ENCODE results near the gene VANGL1. TPM values are rescaled to one million over a fixed set of nuclear protein-coding genes. Genes with fewer than 3 reads are reported as not detected.

Gene VANGL1
- total RNA-seq, 1 experiment from 2014 or later: 23.1 TPM

DNA sequence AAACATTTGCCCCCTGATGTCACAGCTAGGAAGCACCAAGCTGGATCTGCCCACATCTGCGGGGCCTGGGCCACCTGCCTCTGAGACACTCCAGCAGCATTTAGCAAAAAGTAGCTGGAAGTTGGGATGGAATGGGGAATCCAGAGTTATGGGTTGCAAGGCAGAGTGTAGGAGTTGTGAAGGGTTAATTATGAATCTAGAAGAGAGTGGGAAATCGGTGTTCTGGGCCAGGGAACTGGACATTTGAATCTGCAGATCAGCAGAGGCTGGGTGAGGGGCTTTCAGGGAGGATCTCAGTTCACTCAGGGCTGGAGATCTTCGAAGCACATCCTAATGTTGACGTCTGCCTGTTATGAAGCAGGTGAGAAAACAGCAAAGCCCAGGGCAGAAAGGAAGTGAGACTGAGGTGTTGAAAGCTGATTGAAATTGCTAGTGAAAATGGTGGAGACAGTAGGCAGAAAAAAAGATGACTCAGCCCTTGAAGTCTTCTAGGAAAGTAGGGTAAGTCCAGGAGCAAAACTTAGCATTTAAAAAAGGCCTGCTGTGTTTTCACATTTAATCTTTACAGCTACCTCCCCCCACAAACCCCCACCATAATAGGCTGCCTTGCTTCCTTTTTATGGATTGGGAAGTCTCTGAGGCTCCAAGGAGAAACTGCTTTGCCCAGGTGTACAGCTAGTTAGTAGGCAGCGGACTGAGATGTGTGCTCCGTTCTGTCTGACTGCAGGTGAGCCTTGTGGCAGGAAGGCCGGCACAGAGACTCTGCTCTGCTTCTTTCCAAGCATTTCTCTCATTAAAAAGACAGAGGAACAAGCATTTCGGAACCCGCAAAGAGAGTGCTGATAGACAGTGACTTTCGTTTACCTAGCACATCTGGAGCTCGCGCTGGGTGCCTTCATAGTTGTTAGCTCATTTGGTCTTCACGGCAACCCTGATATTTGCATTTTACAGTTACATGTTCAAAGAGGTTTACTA lies 7.2 kb downstream of the VANGL1 start:
- peaks cover 14% of the 10 kb centered on the region for H3K4me1 ChIP-seq (ENCODE audit: insufficient read depth, low read length)
- DNase-seq (no peak), ATAC-seq (no peak)
- no TSS peak for BruUV-seq (replicated peaks)
- CTCF ChIA-PET: no interaction called here
- TF ChIP-seq EZH2phosphoT487 (IDR thresholded peaks at IDR 0.05; ENCODE audit: borderline replicate concordance, low read length) (no peak), EZH2 (IDR thresholded peaks at IDR 0.05; ENCODE audit: low read length, unreplicated experiment) (no peak)
- TF ChIP-seq, protein P1, sequence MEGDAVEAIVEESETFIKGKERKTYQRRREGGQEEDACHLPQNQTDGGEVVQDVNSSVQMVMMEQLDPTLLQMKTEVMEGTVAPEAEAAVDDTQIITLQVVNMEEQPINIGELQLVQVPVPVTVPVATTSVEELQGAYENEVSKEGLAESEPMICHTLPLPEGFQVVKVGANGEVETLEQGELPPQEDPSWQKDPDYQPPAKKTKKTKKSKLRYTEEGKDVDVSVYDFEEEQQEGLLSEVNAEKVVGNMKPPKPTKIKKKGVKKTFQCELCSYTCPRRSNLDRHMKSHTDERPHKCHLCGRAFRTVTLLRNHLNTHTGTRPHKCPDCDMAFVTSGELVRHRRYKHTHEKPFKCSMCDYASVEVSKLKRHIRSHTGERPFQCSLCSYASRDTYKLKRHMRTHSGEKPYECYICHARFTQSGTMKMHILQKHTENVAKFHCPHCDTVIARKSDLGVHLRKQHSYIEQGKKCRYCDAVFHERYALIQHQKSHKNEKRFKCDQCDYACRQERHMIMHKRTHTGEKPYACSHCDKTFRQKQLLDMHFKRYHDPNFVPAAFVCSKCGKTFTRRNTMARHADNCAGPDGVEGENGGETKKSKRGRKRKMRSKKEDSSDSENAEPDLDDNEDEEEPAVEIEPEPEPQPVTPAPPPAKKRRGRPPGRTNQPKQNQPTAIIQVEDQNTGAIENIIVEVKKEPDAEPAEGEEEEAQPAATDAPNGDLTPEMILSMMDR (conservative IDR thresholded peaks at IDR 0.05; ENCODE audit: low read depth, low read length): no peak
- no peaks in the 10 kb centered on the region for H3K9me3 ChIP-seq (ENCODE audit: low read length)
- H3K9ac ChIP-seq (ENCODE audit: low read length): no peak overlapping the region
- POLR2A ChIA-PET (ENCODE audit: unreplicated experiment): no interaction called here
- intact Hi-C loops (cut with micrococcal nuclease): no loop called here
- H3K9me2 ChIP-seq (replicated peaks; ENCODE audit: low read length): no peaks in the 10 kb centered on the region
- no peak overlapping the region for H3K27ac ChIP-seq (ENCODE audit: low read length)
- H3K36me3 ChIP-seq (ENCODE audit: low read depth, low read length): peaks cover 14% of the 10 kb centered on the region; the same call in 1 of the 2 replicates
- H4K20me1 ChIP-seq (ENCODE audit: low read length): peaks cover 26% of the 10 kb centered on the region; the same call in 1 of the 2 replicates
- H3K27me3 ChIP-seq (ENCODE audit: low read length): no peaks in the 10 kb centered on the region
- H3K4me2 ChIP-seq (ENCODE audit: low read length): no peak overlapping the region
- no peak overlapping the region for H3K4me3 ChIP-seq (ENCODE audit: low read length)
- peaks cover 80% of the 10 kb centered on the region for H3K79me2 ChIP-seq (ENCODE audit: low read length)
- H3F3A ChIP-seq (ENCODE audit: low read length, unreplicated experiment): no peaks in the 10 kb centered on the region
- no peak overlapping the region for H2AFZ ChIP-seq (ENCODE audit: low read length)

DNA sequence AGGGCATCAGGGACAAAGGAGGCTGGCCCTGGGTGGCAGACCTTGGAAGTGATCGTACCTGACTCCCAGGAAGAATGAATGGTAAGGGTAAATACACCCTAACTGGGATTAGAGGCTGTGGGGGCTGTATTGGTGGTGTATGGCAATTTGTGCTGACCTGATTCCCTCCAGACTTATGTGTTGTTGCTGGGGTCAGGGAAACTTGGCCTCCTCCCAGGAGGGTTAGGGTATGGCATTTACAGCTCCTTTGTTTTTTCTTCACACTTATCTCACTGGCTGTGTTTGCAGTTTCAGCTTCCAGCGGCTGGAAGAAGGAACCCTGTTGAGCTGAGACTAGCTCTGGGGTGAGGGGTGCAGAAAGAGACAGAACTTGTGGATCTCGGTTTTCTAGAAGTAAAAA lies 8.2 kb downstream of the VANGL1 start:
- intact Hi-C loops (cut with micrococcal nuclease): no loop called here
- H3K4me2 ChIP-seq (ENCODE audit: low read length): no peak overlapping the region
- TF ChIP-seq, protein P1 (conservative IDR thresholded peaks at IDR 0.05; ENCODE audit: low read depth, low read length): no peak
- TF ChIP-seq EZH2phosphoT487 (IDR thresholded peaks at IDR 0.05; ENCODE audit: borderline replicate concordance, low read length) (no peak), EZH2 (IDR thresholded peaks at IDR 0.05; ENCODE audit: low read length, unreplicated experiment) (no peak)
- no peak overlapping the region for H3K9ac ChIP-seq (ENCODE audit: low read length)
- peaks cover 10% of the 10 kb centered on the region; the same call in 1 of the 2 replicates for H3K4me1 ChIP-seq (ENCODE audit: insufficient read depth, low read length)
- no peak overlapping the region for H2AFZ ChIP-seq (ENCODE audit: low read length)
- H3K4me3 ChIP-seq (ENCODE audit: low read length): no peak overlapping the region
- no TSS peak for BruUV-seq (replicated peaks)
- peaks cover 19% of the 10 kb centered on the region; the same call in 1 of the 2 replicates for H4K20me1 ChIP-seq (ENCODE audit: low read length)
- H3K36me3 ChIP-seq (ENCODE audit: low read depth, low read length): peaks cover 15% of the 10 kb centered on the region; the same call in 1 of the 2 replicates
- DNase-seq (no peak), ATAC-seq (no peak)
- POLR2A ChIA-PET (ENCODE audit: unreplicated experiment): interaction anchor here (0.7 kb wide), 1 partner anchor 97 kb away, joined by 3 read pairs; no protein-coding TSS in a partner anchor
- H3F3A ChIP-seq (ENCODE audit: low read length, unreplicated experiment): no peaks in the 10 kb centered on the region
- CTCF ChIA-PET: interaction anchor here (0.7 kb wide), 1 partner anchor 64 kb away, joined by 3 read pairs; no protein-coding TSS in a partner anchor
- no peaks in the 10 kb centered on the region for H3K27me3 ChIP-seq (ENCODE audit: low read length)
- H3K9me3 ChIP-seq (ENCODE audit: low read length): no peaks in the 10 kb centered on the region
- H3K27ac ChIP-seq (ENCODE audit: low read length): no peak overlapping the region
- no peaks in the 10 kb centered on the region for H3K9me2 ChIP-seq (replicated peaks; ENCODE audit: low read length)
- peaks cover 73% of the 10 kb centered on the region for H3K79me2 ChIP-seq (ENCODE audit: low read length)

Data from PC-3 (cell line).